Upper lobe of left lung (tissue), 6 donors: ENCODE data around the gene TUBGCP2. TPM values are rescaled to one million over a fixed set of nuclear protein-coding genes. Genes with fewer than 3 reads are reported as not detected.

Experiments used
- ATAC-seq, 2 donors: fragments of 200-7000 bp; cut with Tn5 transposase; one replicate each; pipeline ENCODE4 v1.9.1; 2022; ENCODE audit warnings: mild to moderate bottlenecking in 2 of 2, moderate library complexity in 2 of 2; ENCODE audit not compliant: low FRiP score in 2 of 2
- DNase-seq, 2 donors: peaks; one replicate each; pipeline ENCODE4 v3.0.0-alpha.2; 2019 to 2020
- H3K27ac ChIP-seq, 4 donors: fragments of 200-600 bp; sonication (generic); one replicate each; pipeline ENCODE4 v1.5.1; 2016 to 2019
- H3K27me3 ChIP-seq, 4 donors: fragments of 200-600 bp; sonication (generic); one replicate each; pipeline ENCODE4 v1.5.1; 2017 to 2019
- H3K36me3 ChIP-seq, 4 donors: fragments of 200-600 bp; sonication (generic); one replicate each; pipeline ENCODE4 v1.5.1; 2016 to 2019
- H3K4me1 ChIP-seq, 4 donors: fragments of 200-600 bp; sonication (generic); one replicate each; pipeline ENCODE4 v1.5.1; 2018 to 2019
- H3K4me3 ChIP-seq, 4 donors: fragments of 200-600 bp; sonication (generic); one replicate each; pipeline ENCODE4 v1.5.1; 2017 to 2019; ENCODE audit warnings: mild to moderate bottlenecking in 2 of 4, moderate library complexity in 1 of 4
- H3K9me3 ChIP-seq, 4 donors: fragments of 200-600 bp; sonication (generic); one replicate each; pipeline ENCODE4 v1.5.1; 2018 to 2019
- CTCF ChIP-seq, 6 experiments: fragments of 450-650 bp in 4 of 6; fragments of 200-600 bp in 2 of 6; sonication (generic) in 2 of 6; IDR thresholded peaks; one replicate each; pipeline ENCODE4 v1.5.1; 2016 to 2019; ENCODE audit warnings: antibody characterized with exemption in 6 of 6
- EP300 ChIP-seq, 4 donors: sonication (generic); formaldehyde crosslinking; IDR thresholded peaks; one replicate each; pipeline ENCODE4 v1.5.1; 2017; ENCODE audit warnings: antibody characterized with exemption in 4 of 4, control low read depth in 2 of 4
- POLR2A ChIP-seq, 4 donors: fragments of 450-650 bp; IDR thresholded peaks; one replicate each; pipeline ENCODE4 v1.5.1; 2016 to 2017; ENCODE audit warnings: antibody characterized with exemption in 4 of 4, mild to moderate bottlenecking in 2 of 4
- POLR2AphosphoS5 ChIP-seq, 2 donors: sonication (generic); formaldehyde crosslinking; IDR thresholded peaks; one replicate each; pipeline ENCODE4 v1.5.1; 2017; ENCODE audit warnings: antibody characterized with exemption in 2 of 2
- WGBS, 2 donors: methylation state at CpG; one replicate each; pipeline ENCODE4 v1.1.5; 2017 to 2018; 5-methylcytosine and 5-hydroxymethylcytosine counted together
- total RNA-seq, 6 donors: library from RNA; depleted of rRNA in 4 of 6; stranded (reverse); fragments of >200 nt in 4 of 6; gene quantifications; one replicate each; pipeline versions ENCODE4 v1.1.0 to v1.2.1, GENCODE V29; 2016 to 2021
- donor health status: DM: no; HTN: no; CAD: no; lungs with moderate emphysema.
- donor health status: DM: no; HTN: yes; CAD: no; lungs with severe emphysema.

The TUBGCP2 gene
- total RNA-seq, 6 donors from 2014 or later: 41.7 to 106 (median 56.3) TPM

DNA sequence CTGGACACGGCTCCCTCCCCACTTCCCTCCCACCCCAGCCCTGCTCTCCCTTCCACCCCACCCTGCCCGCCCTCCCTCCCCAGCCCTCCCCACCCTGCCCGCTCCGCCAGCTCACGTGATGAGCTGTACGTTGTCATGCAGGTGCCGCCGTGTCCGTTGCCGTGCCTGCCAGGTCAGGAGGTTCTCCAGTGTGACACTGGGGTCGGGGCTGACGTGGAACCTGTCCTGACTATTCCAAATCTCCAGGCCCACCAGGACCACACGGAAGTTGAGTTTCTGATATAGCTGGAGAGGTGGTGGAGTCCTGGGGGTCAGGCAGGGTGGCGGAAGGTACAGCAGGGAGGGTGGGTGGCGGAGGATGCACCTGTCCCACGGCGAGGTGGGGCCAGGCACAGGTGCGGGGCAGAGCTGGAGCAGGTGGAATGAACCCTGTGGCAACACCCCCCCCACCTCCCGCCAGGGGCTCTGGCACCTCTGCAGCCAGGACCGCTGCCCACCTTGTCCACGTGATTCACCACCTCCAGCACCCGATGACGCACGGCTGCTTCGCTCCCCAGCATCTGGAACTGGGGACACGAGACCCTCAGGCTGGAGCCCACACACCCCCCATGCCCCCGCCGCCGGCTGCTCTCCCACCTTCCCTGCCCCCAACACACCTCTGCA is 36.2 kb downstream of the TUBGCP2 start:
- Histone ChIP-seq H3K36me3 (peaks cover 0 to 49% (median 30%) of the 10 kb centered on the region in 4 donors), H3K4me3 (no peak overlapping the region), H3K27ac (no peak overlapping the region), H3K4me1 (peaks cover 12 to 30% (median 27%) of the 10 kb centered on the region in 4 donors), H3K27me3 (peaks cover 0 to 4% (median 0%) of the 10 kb centered on the region in 4 donors), H3K9me3 (no peaks in the 10 kb centered on the region)
- 84 to 86% methylated on average over 11 to 20 of the region's 29 CpGs for WGBS, 2 donors
- no peak for ATAC-seq
- TF ChIP-seq EP300 (IDR thresholded peaks at IDR 0.05): no peak
- no peak for TF ChIP-seq POLR2A (IDR thresholded peaks at IDR 0.05)
- TF ChIP-seq POLR2AphosphoS5 (IDR thresholded peaks at IDR 0.05): no peak
- TF ChIP-seq CTCF (IDR thresholded peaks at IDR 0.05): no peak
- DNase-seq: peak in 1 of 2 donors; percentile 61

DNA sequence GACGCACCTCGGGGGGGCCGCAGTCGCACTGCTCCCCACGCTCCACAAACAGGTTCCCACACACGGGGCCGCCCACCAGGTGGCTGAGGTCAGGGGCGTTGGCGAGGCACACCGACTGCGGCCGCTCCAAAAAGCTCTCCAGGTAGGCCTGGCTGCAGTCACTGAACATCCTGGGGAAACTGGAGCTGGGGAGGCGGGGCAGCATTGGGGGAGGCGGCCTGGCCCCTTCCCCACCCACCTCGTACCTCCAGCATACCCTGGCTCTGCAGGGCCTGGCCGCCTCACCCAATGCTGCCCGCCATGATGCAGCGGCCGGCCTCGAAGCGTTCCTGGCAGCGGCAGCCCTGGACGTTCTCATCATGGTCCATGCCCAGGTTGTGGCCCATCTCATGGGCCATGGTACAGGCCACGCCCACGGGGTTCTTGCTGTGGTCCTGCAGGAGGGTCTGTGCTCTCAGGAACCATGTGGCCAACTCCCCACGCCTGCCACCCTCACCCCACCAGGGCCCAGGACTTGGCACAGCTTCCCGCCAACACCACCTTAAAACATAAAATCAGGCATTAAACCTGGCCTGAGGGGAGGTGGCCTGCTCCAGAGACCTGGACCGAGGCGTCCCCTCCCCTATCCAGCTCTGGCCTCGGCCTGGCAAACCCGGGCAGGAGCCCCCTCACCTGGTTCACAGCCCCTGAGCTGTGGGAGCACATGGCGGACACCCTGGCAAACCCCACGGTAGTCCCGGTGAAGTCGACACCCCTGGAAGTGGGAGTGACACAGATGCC is 37.0 kb downstream of the TUBGCP2 start:
- WGBS, 2 donors: 85 to 86% methylated on average over 19 to 34 of the region's 35 CpGs
- Histone ChIP-seq H3K27me3 (peaks cover 0 to 4% (median 0%) of the 10 kb centered on the region in 4 donors), H3K9me3 (no peaks in the 10 kb centered on the region), H3K4me3 (no peak overlapping the region), H3K36me3 (peaks cover 0 to 49% (median 30%) of the 10 kb centered on the region in 4 donors), H3K4me1 (peaks cover 7 to 23% (median 20%) of the 10 kb centered on the region in 4 donors), H3K27ac (no peak overlapping the region)
- DNase-seq: peak in 1 of 2 donors; percentile 83
- ATAC-seq: no peak
- TF ChIP-seq EP300 (IDR thresholded peaks at IDR 0.05) (no peak), CTCF (IDR thresholded peaks at IDR 0.05) (no peak), POLR2A (IDR thresholded peaks at IDR 0.05) (no peak), POLR2AphosphoS5 (IDR thresholded peaks at IDR 0.05) (no peak)

- WGBS, 2 donors: 99% methylated on average over 19 of the region's 19 CpGs; no CpG with 5 or more reads in 1 of the 2 donors
- H3K27me3 ChIP-seq: no peaks in the 10 kb centered on the region
- peaks cover 0 to 14% (median 11%) of the 10 kb centered on the region in 4 donors for H3K4me1 ChIP-seq
- ATAC-seq: no peak
- H3K27ac ChIP-seq: no peak overlapping the region
- no peaks in the 10 kb centered on the region for H3K9me3 ChIP-seq
- no peak overlapping the region for H3K4me3 ChIP-seq
- no peak for TF ChIP-seq EP300 (IDR thresholded peaks at IDR 0.05)
- TF ChIP-seq POLR2A (IDR thresholded peaks at IDR 0.05): no peak
- TF ChIP-seq CTCF (IDR thresholded peaks at IDR 0.05): no peak
- TF ChIP-seq POLR2AphosphoS5 (IDR thresholded peaks at IDR 0.05): no peak
- peak in 1 of 2 donors; percentile 72 for DNase-seq
- H3K36me3 ChIP-seq: peaks cover 0 to 49% (median 32%) of the 10 kb centered on the region in 4 donors
Measured at GRCh38 chr10:133270773-133271297, 37.8 kb downstream of the TUBGCP2 start.

DNA sequence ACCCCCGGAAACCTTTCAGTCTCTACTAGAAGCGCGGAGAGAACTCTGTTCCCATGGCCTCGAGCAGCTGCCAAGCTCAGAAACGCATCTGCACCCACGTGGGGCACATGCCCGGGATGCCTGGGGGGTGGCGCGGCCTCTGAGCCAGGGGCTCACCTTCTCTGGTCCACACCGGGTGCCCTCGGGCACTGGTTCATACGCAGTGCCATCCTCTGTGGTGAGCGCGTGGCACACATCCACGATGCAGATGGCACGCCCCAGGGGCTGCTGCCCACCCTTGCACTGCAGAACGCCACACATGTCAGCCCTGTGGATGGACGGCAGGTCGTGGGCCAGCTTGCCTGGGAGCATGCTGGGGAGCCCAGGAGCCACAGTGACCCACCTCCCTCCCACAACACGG is 38.5 kb downstream of the TUBGCP2 start:
- peak in 1 of 2 donors; percentile 65 for DNase-seq
- H3K27ac ChIP-seq: no peak overlapping the region
- no peaks in the 10 kb centered on the region for H3K9me3 ChIP-seq
- TF ChIP-seq EP300 (IDR thresholded peaks at IDR 0.05): no peak
- no peak for TF ChIP-seq POLR2AphosphoS5 (IDR thresholded peaks at IDR 0.05)
- TF ChIP-seq POLR2A (IDR thresholded peaks at IDR 0.05): no peak
- TF ChIP-seq CTCF (IDR thresholded peaks at IDR 0.05): no peak
- H3K4me3 ChIP-seq: no peak overlapping the region
- peaks cover 0 to 49% (median 32%) of the 10 kb centered on the region in 4 donors for H3K36me3 ChIP-seq
- 86% methylated on average over 16 of the region's 20 CpGs; no CpG with 5 or more reads in 1 of the 2 donors for WGBS, 2 donors
- peaks cover 0 to 8% (median 8%) of the 10 kb centered on the region in 4 donors for H3K4me1 ChIP-seq
- ATAC-seq: no peak
- no peaks in the 10 kb centered on the region for H3K27me3 ChIP-seq
